ENCODE measurements around the gene EDRF1.

DNA sequence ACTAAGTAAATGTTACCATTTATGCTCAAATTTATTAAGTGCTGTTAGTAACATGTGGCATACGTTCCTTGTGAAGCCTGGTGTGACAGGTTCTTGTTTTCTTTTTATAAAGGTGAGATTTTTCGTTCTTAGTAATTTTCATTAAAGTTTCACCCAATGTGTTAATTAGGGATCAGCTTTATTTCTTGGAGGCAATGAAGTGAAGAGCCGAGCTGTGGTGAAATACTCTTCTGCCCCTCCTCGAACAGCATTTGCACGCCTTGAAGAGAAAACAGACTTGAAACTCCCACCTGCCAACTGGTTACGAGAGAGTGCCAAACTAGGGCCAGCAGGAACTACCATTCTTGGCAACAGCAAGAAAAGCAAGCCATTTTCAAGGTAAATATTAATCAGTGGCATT lies 1.5 kb downstream of the EDRF1 start:
- no peak for TF ChIP-seq POLR2A (IDR thresholded peaks at IDR 0.05)
- no peak for TF ChIP-seq CTCF (IDR thresholded peaks at IDR 0.05)
- TF ChIP-seq EP300 (IDR thresholded peaks at IDR 0.05): no peak

Data from upper lobe of left lung (tissue), 4 donors.